Gastroesophageal sphincter (tissue), 3 donors: Measurements from ENCODE around the gene AKAP10.

Experiments
- CTCF ChIP-seq, 4 experiments: fragments of 200-600 bp in 2 of 4; fragments of 450-650 bp in 2 of 4; sonication (generic) in 1 of 4; IDR thresholded peaks; one replicate each; pipeline ENCODE4 v1.5.1; 2017 to 2019; ENCODE audit warnings: antibody characterized with exemption in 4 of 4, mild to moderate bottlenecking in 2 of 4, moderate library complexity in 2 of 4
- POLR2A ChIP-seq, 2 donors: fragments of 450-650 bp; IDR thresholded peaks; one replicate each; pipeline ENCODE4 v1.6.1; 2017; ENCODE audit warnings: antibody characterized with exemption in 2 of 2, mild to moderate bottlenecking in 2 of 2, moderate library complexity in 1 of 2
- POLR2AphosphoS5 ChIP-seq: sonication (generic); formaldehyde crosslinking; IDR thresholded peaks from one replicate; pipeline ENCODE4 v1.6.1; 2017; ENCODE audit warnings: antibody characterized with exemption

- TF ChIP-seq POLR2A (IDR thresholded peaks at IDR 0.05): no peak
- no peak for TF ChIP-seq CTCF (IDR thresholded peaks at IDR 0.05)
- no peak for TF ChIP-seq POLR2AphosphoS5
Observed at GRCh38 chr17:19979917-19980770, 2.5 kb upstream of the AKAP10 start.
